Stimulated activated naive CD8-positive, alpha-beta T cell treated with anti-CD3 and anti-CD28 coated beads, Interleukin-15, amount 100 ng/mL, for 72 hours (primary cell): Measurements from ENCODE around the gene IQSEC3.
"Not testable (repeated sequence)": the region's sequence is repeated elsewhere in the genome, so short reads cannot be mapped to it uniquely, and the experiment has no call there.

Source experiments
- ATAC-seq: fragments of 150-1000 bp; cut with Tn5 transposase; 2 replicates; pipeline ENCODE4 v1.10.0; 2021; ENCODE audit warnings: mild to moderate bottlenecking, moderate library complexity
- DNase-seq, 2 donors: peaks; one replicate each; pipeline ENCODE4 v3.0.0; 2021 to 2022
- H3K27ac Mint-ChIP-seq, 2 donors: one replicate each; pipeline ENCODE4 v1.8.0; 2022; ENCODE audit warnings: mild to moderate bottlenecking in 2 of 2, mixed read lengths in 2 of 2, moderate library complexity in 2 of 2
- H3K27me3 Mint-ChIP-seq: one replicate; pipeline ENCODE4 v1.8.0; 2022; ENCODE audit warnings: mixed read lengths
- H3K4me1 Mint-ChIP-seq: one replicate; pipeline ENCODE4 v1.8.0; 2022; ENCODE audit warnings: mild to moderate bottlenecking, mixed read lengths
- H3K4me3 Mint-ChIP-seq, 2 donors: one replicate each; pipeline ENCODE4 v1.8.0; 2022; ENCODE audit warnings: mild to moderate bottlenecking in 2 of 2, mixed read lengths in 2 of 2, moderate library complexity in 1 of 2
- H3K9me3 Mint-ChIP-seq, 2 donors: one replicate each; pipeline ENCODE4 v1.8.0; 2022; ENCODE audit warnings: mixed read lengths in 2 of 2

IQSEC3 gene

GRCh38 chr12:206746-207440 is 140.3 kb downstream of the IQSEC3 start:
- H3K4me3 Mint-ChIP-seq = no peak overlapping the region
- no peak for ATAC-seq
- DNase-seq = no peak
- H3K27me3 Mint-ChIP-seq = peaks cover 82% of the 10 kb centered on the region
- H3K9me3 Mint-ChIP-seq = no peaks in the 10 kb centered on the region
- peaks cover 6% of the 10 kb centered on the region for H3K4me1 Mint-ChIP-seq
- H3K27ac Mint-ChIP-seq = no peak overlapping the region

- no peaks in the 10 kb centered on the region for H3K9me3 Mint-ChIP-seq
- no peak overlapping the region for H3K4me3 Mint-ChIP-seq
- DNase-seq = no peak
- no peak overlapping the region for H3K27ac Mint-ChIP-seq
- peaks cover 82% of the 10 kb centered on the region for H3K27me3 Mint-ChIP-seq
- peaks cover 12% of the 10 kb centered on the region for H3K4me1 Mint-ChIP-seq
- ATAC-seq = no peak
Observed at GRCh38 chr12:207804-208203, 141.2 kb downstream of the IQSEC3 start.

GRCh38 chr12:208813-209212 is 142.2 kb downstream of the IQSEC3 start:
- Mint-ChIP-seq H3K27me3 (peaks cover 88% of the 10 kb centered on the region), H3K9me3 (no peaks in the 10 kb centered on the region), H3K4me3 (no peak overlapping the region), H3K4me1 (peaks cover 22% of the 10 kb centered on the region), H3K27ac (no peak overlapping the region)
- no peak for DNase-seq
- no peak for ATAC-seq

GRCh38 chr12:209246-209645 is 142.7 kb downstream of the IQSEC3 start:
- DNase-seq (no peak), ATAC-seq (no peak)
- Mint-ChIP-seq H3K4me1 (peaks cover 21% of the 10 kb centered on the region), H3K4me3 (no peak overlapping the region), H3K27me3 (peaks cover 88% of the 10 kb centered on the region), H3K27ac (no peak overlapping the region), H3K9me3 (no peaks in the 10 kb centered on the region)

GRCh38 chr12:209851-210250 is 143.3 kb downstream of the IQSEC3 start:
- H3K27me3 Mint-ChIP-seq = peaks cover 82% of the 10 kb centered on the region
- H3K4me3 Mint-ChIP-seq = no peak overlapping the region
- H3K4me1 Mint-ChIP-seq = peaks cover 21% of the 10 kb centered on the region
- H3K9me3 Mint-ChIP-seq = no peaks in the 10 kb centered on the region
- H3K27ac Mint-ChIP-seq = no peak overlapping the region
- no peak for ATAC-seq
- no peak for DNase-seq

- no peaks in the 10 kb centered on the region for H3K9me3 Mint-ChIP-seq
- H3K4me1 Mint-ChIP-seq = peaks cover 21% of the 10 kb centered on the region
- H3K27ac Mint-ChIP-seq = no peak overlapping the region
- DNase-seq = no peak
- H3K27me3 Mint-ChIP-seq = peaks cover 76% of the 10 kb centered on the region
- no peak overlapping the region for H3K4me3 Mint-ChIP-seq
- ATAC-seq = no peak
Observed at GRCh38 chr12:210277-211141, 143.9 kb downstream of the IQSEC3 start.

GRCh38 chr12:211142-211465 is 144.5 kb downstream of the IQSEC3 start:
- Mint-ChIP-seq H3K9me3 (no peaks in the 10 kb centered on the region), H3K4me3 (no peak overlapping the region), H3K4me1 (peaks cover 21% of the 10 kb centered on the region), H3K27me3 (peaks cover 70% of the 10 kb centered on the region), H3K27ac (no peak overlapping the region)
- no peak for DNase-seq
- ATAC-seq = no peak

GRCh38 chr12:211639-212414 is 145.3 kb downstream of the IQSEC3 start:
- peak overlapping the region in 1 of 2 donors; percentile 77 for H3K27ac Mint-ChIP-seq
- ATAC-seq = no peak

GRCh38 chr12:212415-212714 is 145.8 kb downstream of the IQSEC3 start:
- Mint-ChIP-seq H3K27ac (peak overlapping the region in 1 of 2 donors; percentile 77), H3K9me3 (no peaks in the 10 kb centered on the region), H3K27me3 (peaks cover 70% of the 10 kb centered on the region), H3K4me3 (peak overlapping the region; percentile 2 to 9), H3K4me1 (peaks cover 21% of the 10 kb centered on the region)
- DNase-seq = no peak
- ATAC-seq = no peak

More at GRCh38 chr12:211639-212414, 145.3 kb downstream of the IQSEC3 start:
- Mint-ChIP-seq H3K4me3 (peak overlapping the region; percentile 2 to 9), H3K27me3 (peaks cover 66% of the 10 kb centered on the region), H3K9me3 (no peaks in the 10 kb centered on the region), H3K4me1 (peaks cover 21% of the 10 kb centered on the region)
- no peak for DNase-seq

- Mint-ChIP-seq H3K4me3 (no peak overlapping the region), H3K9me3 (no peaks in the 10 kb centered on the region), H3K27me3 (peaks cover 68% of the 10 kb centered on the region), H3K27ac (peak overlapping the region in 1 of 2 donors; percentile 23), H3K4me1 (peaks cover 21% of the 10 kb centered on the region)
- ATAC-seq (no peak), DNase-seq (no peak)
Observed at GRCh38 chr12:212715-213526, 146.4 kb downstream of the IQSEC3 start.

GRCh38 chr12:213527-213932 is 147.0 kb downstream of the IQSEC3 start:
- Mint-ChIP-seq H3K4me3 (no peak overlapping the region), H3K27me3 (peaks cover 62% of the 10 kb centered on the region), H3K27ac (peak overlapping the region in 1 of 2 donors; percentile 75), H3K4me1 (peaks cover 21% of the 10 kb centered on the region), H3K9me3 (no peaks in the 10 kb centered on the region)
- DNase-seq (no peak), ATAC-seq (no peak)

GRCh38 chr12:214003-214741 is 147.6 kb downstream of the IQSEC3 start, which contains the start of gene SLC6A12:
TSS of gene SLC6A12 (minus strand) at chr12:214157. CDS start at chr12:209986, 4,171 bp downstream.
- H3K4me3 Mint-ChIP-seq = no peak within 1 kb of the TSS
- H3K27ac Mint-ChIP-seq = peak within 1 kb of the TSS; percentile 23 to 75
- peak; percentile 27 for ATAC-seq
- DNase-seq = no peak
- H3K4me1 Mint-ChIP-seq = peaks cover 21% of the 10 kb centered on the region
- peaks cover 57% of the 10 kb centered on the region for H3K27me3 Mint-ChIP-seq
- H3K9me3 Mint-ChIP-seq = no peaks in the 10 kb centered on the region

GRCh38 chr12:215116-215515 is 148.5 kb downstream of the IQSEC3 start:
- no peaks in the 10 kb centered on the region for H3K9me3 Mint-ChIP-seq
- no peak overlapping the region for H3K27ac Mint-ChIP-seq
- no peak for ATAC-seq
- no peak for DNase-seq
- H3K27me3 Mint-ChIP-seq = peaks cover 48% of the 10 kb centered on the region
- no peak overlapping the region for H3K4me3 Mint-ChIP-seq
- H3K4me1 Mint-ChIP-seq = peaks cover 28% of the 10 kb centered on the region

- not testable (repeated sequence) for H3K27ac Mint-ChIP-seq, H3K9me3 Mint-ChIP-seq, H3K4me3 Mint-ChIP-seq, DNase-seq, ATAC-seq
- Mint-ChIP-seq H3K4me1 (peaks cover 28% of the 10 kb centered on the region), H3K27me3 (peaks cover 36% of the 10 kb centered on the region)
Observed at GRCh38 chr12:217029-217428, 150.5 kb downstream of the IQSEC3 start.
